ENCODE results near the gene ANTXR1. TPM values are rescaled to one million over a fixed set of nuclear protein-coding genes. Genes with fewer than 3 reads are reported as not detected.

The ANTXR1 gene
- polyA plus RNA-seq, 1 experiment: 87.1 TPM

- ChIA-PET CTCF (interaction anchor here (0.9 to 1.4 kb wide), 2 partner anchors 206 to 342 kb away, joined by 3 to 4 read pairs; no protein-coding TSS in a partner anchor), POLR2A (no interaction called here)
- DNase-seq (ENCODE audit: low read depth): no peak
- Histone ChIP-seq H3K36me3 (ENCODE audit: control insufficient read depth, insufficient read depth, low read length) (peaks cover 5% of the 10 kb centered on the region), H3K4me3 (ENCODE audit: low read depth, low read length) (no peak overlapping the region), H3K27me3 (ENCODE audit: control insufficient read depth, insufficient read depth, low read length) (no peaks in the 10 kb centered on the region)
- TF ChIP-seq, protein P1, sequence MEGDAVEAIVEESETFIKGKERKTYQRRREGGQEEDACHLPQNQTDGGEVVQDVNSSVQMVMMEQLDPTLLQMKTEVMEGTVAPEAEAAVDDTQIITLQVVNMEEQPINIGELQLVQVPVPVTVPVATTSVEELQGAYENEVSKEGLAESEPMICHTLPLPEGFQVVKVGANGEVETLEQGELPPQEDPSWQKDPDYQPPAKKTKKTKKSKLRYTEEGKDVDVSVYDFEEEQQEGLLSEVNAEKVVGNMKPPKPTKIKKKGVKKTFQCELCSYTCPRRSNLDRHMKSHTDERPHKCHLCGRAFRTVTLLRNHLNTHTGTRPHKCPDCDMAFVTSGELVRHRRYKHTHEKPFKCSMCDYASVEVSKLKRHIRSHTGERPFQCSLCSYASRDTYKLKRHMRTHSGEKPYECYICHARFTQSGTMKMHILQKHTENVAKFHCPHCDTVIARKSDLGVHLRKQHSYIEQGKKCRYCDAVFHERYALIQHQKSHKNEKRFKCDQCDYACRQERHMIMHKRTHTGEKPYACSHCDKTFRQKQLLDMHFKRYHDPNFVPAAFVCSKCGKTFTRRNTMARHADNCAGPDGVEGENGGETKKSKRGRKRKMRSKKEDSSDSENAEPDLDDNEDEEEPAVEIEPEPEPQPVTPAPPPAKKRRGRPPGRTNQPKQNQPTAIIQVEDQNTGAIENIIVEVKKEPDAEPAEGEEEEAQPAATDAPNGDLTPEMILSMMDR (IDR thresholded peaks at IDR 0.05; ENCODE audit: insufficient read depth, low read depth, low read length): no peak
Observed at GRCh38 chr2:69149631-69150215, 136.7 kb downstream of the ANTXR1 start.

GRCh38 chr2:69151931-69152330, 139.0 kb downstream of the ANTXR1 start:
- Histone ChIP-seq H3K4me3 (ENCODE audit: low read depth, low read length) (no peak overlapping the region), H3K27me3 (ENCODE audit: control insufficient read depth, insufficient read depth, low read length) (no peaks in the 10 kb centered on the region), H3K36me3 (ENCODE audit: control insufficient read depth, insufficient read depth, low read length) (peaks cover 7% of the 10 kb centered on the region)
- TF ChIP-seq, protein P1 (IDR thresholded peaks at IDR 0.05; ENCODE audit: insufficient read depth, low read depth, low read length): no peak
- DNase-seq (ENCODE audit: low read depth): no peak
- ChIA-PET POLR2A (no interaction called here), CTCF (no interaction called here)

DNA sequence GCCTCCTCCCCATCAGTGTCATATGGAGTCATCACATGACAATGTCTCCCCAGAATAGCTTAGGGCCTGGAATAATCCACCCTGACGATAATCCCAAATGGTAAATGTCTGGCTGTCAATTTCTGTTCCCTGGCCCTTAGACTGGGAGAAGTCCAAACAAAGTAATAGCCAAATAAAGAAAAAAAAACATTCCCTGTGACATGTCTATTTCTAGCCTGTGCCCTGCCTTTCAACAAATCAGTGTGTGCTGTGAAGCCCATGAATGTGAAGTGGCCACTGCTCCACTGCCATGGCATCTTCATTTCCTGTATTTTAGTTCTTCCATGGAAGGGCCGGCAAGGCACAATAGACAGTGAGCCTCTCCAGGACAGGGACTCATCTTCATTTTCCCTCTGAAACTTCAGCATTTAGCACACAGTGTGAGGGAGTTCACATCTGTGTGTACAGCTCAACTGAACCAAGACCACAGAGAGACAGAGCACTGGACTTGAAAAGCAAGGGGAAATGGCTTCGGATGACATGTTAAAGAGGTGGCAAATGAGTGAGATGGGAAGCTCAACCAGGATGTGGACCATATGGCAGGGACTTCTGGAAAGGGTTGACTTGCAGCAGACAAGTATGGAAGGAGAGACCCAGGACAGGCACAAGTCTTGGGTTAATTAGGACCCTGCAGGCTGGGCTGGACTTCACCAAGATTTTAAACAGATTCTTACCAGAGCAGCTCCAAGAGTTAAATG, 140.0 kb downstream of the ANTXR1 start:
- no peaks in the 10 kb centered on the region for H3K27me3 ChIP-seq (ENCODE audit: control insufficient read depth, insufficient read depth, low read length)
- ChIA-PET POLR2A (interaction anchor here (0.7 kb wide), 1 partner anchor 25 kb away, joined by 3 read pairs; no protein-coding TSS in a partner anchor), CTCF (interaction anchor here (0.9 to 1.1 kb wide), 2 partner anchors 30 to 63 kb away, joined by 3 to 4 read pairs; no protein-coding TSS in a partner anchor)
- peaks cover 7% of the 10 kb centered on the region for H3K36me3 ChIP-seq (ENCODE audit: control insufficient read depth, insufficient read depth, low read length)
- TF ChIP-seq, protein P1 (IDR thresholded peaks at IDR 0.05; ENCODE audit: insufficient read depth, low read depth, low read length): no peak
- H3K4me3 ChIP-seq (ENCODE audit: low read depth, low read length): no peak overlapping the region
- no peak for DNase-seq (ENCODE audit: low read depth)

DNA sequence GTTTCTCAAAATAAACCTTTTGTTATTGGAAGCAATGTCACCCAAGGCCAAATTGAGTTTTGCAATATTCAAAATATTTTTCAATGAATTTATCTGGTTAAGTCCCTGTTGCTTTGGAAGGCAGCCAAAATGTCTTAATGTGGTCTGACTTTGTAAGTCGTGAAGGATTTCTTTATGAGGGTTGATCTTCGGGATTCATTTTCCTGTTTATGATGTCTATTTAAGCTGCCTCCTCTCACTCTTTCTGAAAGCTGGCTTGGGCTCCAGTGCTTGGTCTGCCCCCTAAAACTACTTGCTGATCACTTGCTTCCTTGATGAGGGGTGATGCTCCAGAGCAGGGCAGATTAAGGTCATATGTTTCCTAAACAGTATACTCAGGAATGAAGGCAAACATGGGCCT, 141.1 kb downstream of the ANTXR1 start:
- ChIA-PET CTCF (interaction anchor here (1.1 to 1.5 kb wide), 2 partner anchors 31 to 153 kb away, joined by 4 read pairs; no protein-coding TSS in a partner anchor), POLR2A (interaction anchor here (0.7 kb wide), 1 partner anchor 16 kb away, joined by 3 read pairs; no protein-coding TSS in a partner anchor)
- Histone ChIP-seq H3K36me3 (ENCODE audit: control insufficient read depth, insufficient read depth, low read length) (peaks cover 7% of the 10 kb centered on the region), H3K4me3 (ENCODE audit: low read depth, low read length) (no peak overlapping the region), H3K27me3 (ENCODE audit: control insufficient read depth, insufficient read depth, low read length) (no peaks in the 10 kb centered on the region)
- TF ChIP-seq, protein P1 (IDR thresholded peaks at IDR 0.05; ENCODE audit: insufficient read depth, low read depth, low read length): no peak
- no peak for DNase-seq (ENCODE audit: low read depth)

DNA sequence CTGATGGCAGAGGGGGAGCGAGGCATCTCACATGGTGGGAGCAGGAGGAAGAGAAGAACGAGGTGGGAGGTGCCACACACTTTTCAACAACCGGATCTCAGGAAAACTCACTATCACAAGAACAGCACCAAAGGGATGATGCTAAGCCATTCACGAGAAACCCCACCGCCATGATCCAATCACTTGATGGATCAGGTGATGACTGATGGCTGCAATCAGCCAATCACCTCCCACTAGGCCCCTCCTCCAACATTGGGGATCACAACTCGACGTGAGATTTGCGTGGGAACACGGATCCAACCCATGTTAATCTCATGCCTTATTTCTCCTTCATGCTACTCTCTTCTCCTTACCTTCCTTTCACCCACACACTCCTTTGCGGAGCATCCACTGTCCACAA, 143.6 kb downstream of the ANTXR1 start:
- TF ChIP-seq, protein P1 (IDR thresholded peaks at IDR 0.05; ENCODE audit: insufficient read depth, low read depth, low read length): no peak
- H3K4me3 ChIP-seq (ENCODE audit: low read depth, low read length): no peak overlapping the region
- DNase-seq (ENCODE audit: low read depth): no peak
- H3K27me3 ChIP-seq (ENCODE audit: control insufficient read depth, insufficient read depth, low read length): no peaks in the 10 kb centered on the region
- ChIA-PET POLR2A (no interaction called here), CTCF (no interaction called here)
- peaks cover 10% of the 10 kb centered on the region for H3K36me3 ChIP-seq (ENCODE audit: control insufficient read depth, insufficient read depth, low read length)

Measured in BJ (cell line).